AG08395 (cell line): ENCODE measurements around the gene FARP1.
A peak's percentile ranks its signal among the peaks of the same experiment; 100 is the strongest.

Experiments
- DNase-seq: peaks from one replicate; pipeline ENCODE4 v3.0.0; 2012; ENCODE audit warnings: mixed read lengths, low spot score

The FARP1 gene

GRCh38 chr13:98485561-98485960 is 342.7 kb downstream of the FARP1 start:
- DNase-seq = no peak

GRCh38 chr13:98486412-98486811 is 343.5 kb downstream of the FARP1 start:
- DNase-seq = no peak

- no peak for DNase-seq
Observed at GRCh38 chr13:98487016-98487415, 344.1 kb downstream of the FARP1 start.

GRCh38 chr13:98487522-98487921 is 344.6 kb downstream of the FARP1 start:
- DNase-seq = no peak

- DNase-seq = no peak
Observed at GRCh38 chr13:98488736-98489135, 345.8 kb downstream of the FARP1 start.

- DNase-seq = no peak
Observed at GRCh38 chr13:98489446-98490194, 346.7 kb downstream of the FARP1 start.

- no peak for DNase-seq
Observed at GRCh38 chr13:98490195-98490836, 347.4 kb downstream of the FARP1 start.

- no peak for DNase-seq
Observed at GRCh38 chr13:98490866-98491265, 348.0 kb downstream of the FARP1 start.

- DNase-seq = no peak
Observed at GRCh38 chr13:98492335-98493041, 349.6 kb downstream of the FARP1 start.

- no peak for DNase-seq
Observed at GRCh38 chr13:98493042-98493712, 350.3 kb downstream of the FARP1 start.

- no peak for DNase-seq
Observed at GRCh38 chr13:98494769-98495168, 351.9 kb downstream of the FARP1 start.

- DNase-seq = peak; percentile 42
Observed at GRCh38 chr13:98495627-98496478, 353.0 kb downstream of the FARP1 start.

- no peak for DNase-seq
Observed at GRCh38 chr13:98496479-98496791, 353.5 kb downstream of the FARP1 start.

- DNase-seq = no peak
Observed at GRCh38 chr13:98496966-98497365, 354.1 kb downstream of the FARP1 start.

- no peak for DNase-seq
Observed at GRCh38 chr13:98500963-98501421, 358.1 kb downstream of the FARP1 start.

- DNase-seq = no peak
Observed at GRCh38 chr13:98503175-98504028, 360.5 kb downstream of the FARP1 start.

- DNase-seq = no peak
Observed at GRCh38 chr13:98504029-98504351, 361.1 kb downstream of the FARP1 start.

GRCh38 chr13:98504371-98504963 is 361.6 kb downstream of the FARP1 start:
- no peak for DNase-seq
